HepG2 (cell line): ENCODE results near the gene CCNA2. TPM values are rescaled to one million over a fixed set of nuclear protein-coding genes. Genes with fewer than 3 reads are reported as not detected.

ENCODE experiments used
- CHD4 ChIP-seq: fragments of 200-600 bp; sonication (generic); IDR thresholded peaks from 2 replicates; pipeline ENCODE4 v1.7.0; 2017; ENCODE audit warnings: mild to moderate bottlenecking, low read length, borderline replicate concordance
- GTF2F1 ChIP-seq: fragments of 150-350 bp; IDR thresholded peaks from 2 replicates; pipeline ENCODE4 v1.6.1; 2014; ENCODE audit warnings: low read length
- JDP2 ChIP-seq: sonication (generic); formaldehyde crosslinking; IDR thresholded peaks from 2 replicates; pipeline ENCODE4 v1.8.1; 2022; ENCODE audit warnings: missing genetic modification reagents, borderline replicate concordance
- KAT7 ChIP-seq: IDR thresholded peaks from 2 replicates; pipeline ENCODE4 v1.6.1; 2018; ENCODE audit warnings: borderline replicate concordance, missing compliant biosample characterization
- MZF1 ChIP-seq: sonication (generic); formaldehyde crosslinking; IDR thresholded peaks from 2 replicates; pipeline ENCODE4 v1.8.1; 2023; ENCODE audit warnings: mild to moderate bottlenecking, missing genetic modification reagents, borderline replicate concordance
- NFAT5 ChIP-seq: sonication (generic); formaldehyde crosslinking; IDR thresholded peaks from 2 replicates; pipeline ENCODE4 v1.4.0; 2020; ENCODE audit warnings: missing genetic modification reagents
- NFE2L2 ChIP-seq: fragments of 150-350 bp; IDR thresholded peaks from 2 replicates; pipeline ENCODE4 v1.6.1; 2014; ENCODE audit warnings: low read length
- TFE3 ChIP-seq: IDR thresholded peaks from 2 replicates; pipeline ENCODE4 v1.6.1; 2016
- ZNF234 ChIP-seq: sonication (generic); formaldehyde crosslinking; conservative IDR thresholded peaks from 2 replicates; pipeline ENCODE4 v1.5.1; 2020; ENCODE audit warnings: mild to moderate bottlenecking, missing genetic modification reagents
- ZNF619 ChIP-seq: sonication (generic); formaldehyde crosslinking; IDR thresholded peaks from 2 replicates; pipeline ENCODE4 v1.4.0; 2020; ENCODE audit warnings: mild to moderate bottlenecking, missing genetic modification reagents
- ZNF652 ChIP-seq: IDR thresholded peaks from 2 replicates; pipeline ENCODE4 v1.6.1; 2016; ENCODE audit warnings: low read depth, borderline replicate concordance
- ZNF674 ChIP-seq: sonication (generic); formaldehyde crosslinking; IDR thresholded peaks from 2 replicates; pipeline ENCODE4 v1.5.0; 2020; ENCODE audit warnings: low read depth, mild to moderate bottlenecking, missing genetic modification reagents
- ZZZ3 ChIP-seq: sonication (generic); formaldehyde crosslinking; IDR thresholded peaks from 2 replicates; pipeline ENCODE4 v1.4.0; 2020; ENCODE audit warnings: missing genetic modification reagents, mild to moderate bottlenecking, borderline replicate concordance
- polyA plus RNA-seq, 8 experiments: library from polyadenylated mRNA; depleted of rRNA in 3 of 8; stranded (reverse) in 7 of 8; unstranded in 1 of 8; fragments of >200 nt; fragmentation: Illumina TruSeq in 4 of 8; extraction: Trizol in 4 of 8; gene quantifications; 2 replicates each; pipeline versions ENCODE4 v1.2.1 to v1.2.3, GENCODE V29; 2011 to 2016; ENCODE audit warnings: low read depth in 4 of 8, missing spikeins in 1 of 8, mixed read lengths in 1 of 8; ENCODE audit not compliant: insufficient read depth in 1 of 8
- total RNA-seq, 5 experiments: library from RNA; depleted of rRNA; stranded (reverse); fragments of >200 nt; fragmentation: Illumina TruSeq; extraction: Trizol; gene quantifications; 2 replicates each; pipeline ENCODE4 v1.2.3, GENCODE V29; 2016; ENCODE audit warnings: low read depth in 1 of 5
- TF ChIP-seq, protein P1 (sequence below): sonication (generic); formaldehyde crosslinking; IDR thresholded peaks from 2 replicates; pipeline ENCODE4 v1.4.0; 2020; ENCODE audit warnings: missing genetic modification reagents, borderline replicate concordance

CCNA2 gene
- total and polyA plus RNA-seq, 2 of the 13 experiments (the other 11 are each of a cell fraction or from before 2014, with no cell fraction given): 31.3 to 105 TPM

DNA sequence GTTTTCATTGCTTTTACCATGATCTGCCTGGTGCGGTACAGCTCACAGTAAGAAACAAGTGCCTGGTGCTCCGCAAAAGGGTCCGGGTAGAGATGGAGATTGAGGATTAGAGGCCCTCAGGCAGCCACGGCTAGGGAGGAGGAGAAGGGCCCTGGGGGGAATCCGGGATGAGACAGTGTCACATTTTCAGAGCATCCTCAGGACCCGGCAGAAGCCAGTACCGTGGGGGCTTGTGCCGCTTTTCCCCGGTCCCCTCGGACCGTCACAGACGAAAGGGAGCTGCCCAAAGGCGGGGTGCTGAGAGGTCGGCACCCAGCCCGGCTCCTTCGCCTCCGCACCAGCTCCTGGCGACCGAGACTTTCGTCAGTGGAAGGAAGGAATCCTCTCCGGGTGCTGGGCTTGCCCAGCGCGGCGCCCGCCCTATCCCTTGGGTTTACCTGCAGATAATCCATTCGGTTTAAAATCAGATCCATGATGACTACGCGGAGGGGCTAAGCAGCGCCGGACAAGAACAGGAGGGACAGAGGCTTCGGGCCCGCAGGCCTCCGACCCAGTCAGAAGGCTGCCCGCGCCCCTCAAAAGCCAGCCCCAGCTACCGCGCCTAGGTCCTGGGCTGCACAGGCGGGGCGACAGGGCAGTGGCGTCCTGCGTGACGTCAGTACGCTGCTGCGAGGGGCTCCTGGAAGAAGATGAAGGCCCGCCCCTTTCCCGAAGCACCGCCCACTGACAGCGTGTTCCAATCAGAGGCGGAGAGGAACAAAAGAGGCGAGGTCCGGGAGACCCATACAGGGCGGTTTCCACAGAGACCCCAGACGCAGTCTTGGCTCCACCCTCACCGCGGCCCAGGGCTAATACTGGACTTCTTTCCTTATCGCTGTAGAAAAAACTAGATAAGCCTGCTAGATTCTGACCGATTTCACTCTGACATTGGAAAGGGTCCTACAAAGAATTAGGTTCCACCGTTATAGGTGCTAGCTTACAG, 46.4 kb upstream of the CCNA2 start, which contains the start of gene BBS7 (continued):
- no peak for TF ChIP-seq CHD4
- TF ChIP-seq ZNF652 (CRISPR knock-in tag): no peak
- TF ChIP-seq ZNF234 (CRISPR knock-in tag): no peak
- TF ChIP-seq, protein P1, sequence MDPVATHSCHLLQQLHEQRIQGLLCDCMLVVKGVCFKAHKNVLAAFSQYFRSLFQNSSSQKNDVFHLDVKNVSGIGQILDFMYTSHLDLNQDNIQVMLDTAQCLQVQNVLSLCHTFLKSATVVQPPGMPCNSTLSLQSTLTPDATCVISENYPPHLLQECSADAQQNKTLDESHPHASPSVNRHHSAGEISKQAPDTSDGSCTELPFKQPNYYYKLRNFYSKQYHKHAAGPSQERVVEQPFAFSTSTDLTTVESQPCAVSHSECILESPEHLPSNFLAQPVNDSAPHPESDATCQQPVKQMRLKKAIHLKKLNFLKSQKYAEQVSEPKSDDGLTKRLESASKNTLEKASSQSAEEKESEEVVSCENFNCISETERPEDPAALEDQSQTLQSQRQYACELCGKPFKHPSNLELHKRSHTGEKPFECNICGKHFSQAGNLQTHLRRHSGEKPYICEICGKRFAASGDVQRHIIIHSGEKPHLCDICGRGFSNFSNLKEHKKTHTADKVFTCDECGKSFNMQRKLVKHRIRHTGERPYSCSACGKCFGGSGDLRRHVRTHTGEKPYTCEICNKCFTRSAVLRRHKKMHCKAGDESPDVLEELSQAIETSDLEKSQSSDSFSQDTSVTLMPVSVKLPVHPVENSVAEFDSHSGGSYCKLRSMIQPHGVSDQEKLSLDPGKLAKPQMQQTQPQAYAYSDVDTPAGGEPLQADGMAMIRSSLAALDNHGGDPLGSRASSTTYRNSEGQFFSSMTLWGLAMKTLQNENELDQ (CRISPR knock-in tag): no peak
- no peak for TF ChIP-seq NFAT5 (CRISPR knock-in tag)
- TF ChIP-seq ZNF674: no peak
- TF ChIP-seq MZF1: no peak
- TF ChIP-seq KAT7 (CRISPR knock-in tag): peak; percentile 43; the same call in 1 of the 2 replicates
- TF ChIP-seq JDP2: no peak
- TF ChIP-seq GTF2F1: no peak
- no peak for TF ChIP-seq ZNF619
- TF ChIP-seq NFE2L2: no peak
- TF ChIP-seq ZZZ3 (CRISPR knock-in tag): no peak
- no peak for TF ChIP-seq TFE3 (CRISPR knock-in tag)
